Measurements from ENCODE around the gene MIF4GD. TPM values are rescaled to one million over a fixed set of nuclear protein-coding genes. Genes with fewer than 3 reads are reported as not detected.
"Not testable (repeated sequence)": the region's sequence is repeated elsewhere in the genome, so short reads cannot be mapped to it uniquely, and the experiment has no call there.

Gene MIF4GD
- total RNA-seq, 2 donors from 2014 or later = 18.5 to 19.2 TPM

DNA sequence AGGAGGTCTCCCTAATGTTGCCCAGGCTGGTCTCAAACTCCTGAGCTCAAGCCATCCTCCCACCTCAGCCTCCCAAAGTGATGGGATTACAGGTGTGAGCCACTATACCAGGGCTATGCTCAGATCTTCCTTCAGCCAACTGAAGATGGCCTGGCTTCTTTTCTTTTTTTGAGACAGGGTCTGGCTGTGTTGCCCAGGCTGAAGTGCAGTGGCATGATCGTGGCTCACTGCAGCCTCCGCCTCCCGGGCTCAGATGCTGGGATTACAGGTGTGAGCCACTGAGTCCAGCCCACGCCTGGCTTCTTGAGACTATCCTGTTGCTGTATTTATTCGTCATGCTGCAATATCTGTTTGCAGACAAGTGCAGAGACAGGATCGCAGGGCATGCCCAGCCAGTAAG is 14.1 kb upstream of the MIF4GD start:
- no peak overlapping the region for H3K9ac ChIP-seq (ENCODE audit: low read depth in 2 of 2, low read length in 2 of 2)
- H3K27ac ChIP-seq = no peak overlapping the region
- H3K4me3 ChIP-seq = no peak overlapping the region
- peaks cover 4% of the 10 kb centered on the region for H3K4me1 ChIP-seq
- DNase-seq = no peak
- H3K36me3 ChIP-seq = no peaks in the 10 kb centered on the region
- H3K27me3 ChIP-seq = no peaks in the 10 kb centered on the region
- TF ChIP-seq, protein P1, sequence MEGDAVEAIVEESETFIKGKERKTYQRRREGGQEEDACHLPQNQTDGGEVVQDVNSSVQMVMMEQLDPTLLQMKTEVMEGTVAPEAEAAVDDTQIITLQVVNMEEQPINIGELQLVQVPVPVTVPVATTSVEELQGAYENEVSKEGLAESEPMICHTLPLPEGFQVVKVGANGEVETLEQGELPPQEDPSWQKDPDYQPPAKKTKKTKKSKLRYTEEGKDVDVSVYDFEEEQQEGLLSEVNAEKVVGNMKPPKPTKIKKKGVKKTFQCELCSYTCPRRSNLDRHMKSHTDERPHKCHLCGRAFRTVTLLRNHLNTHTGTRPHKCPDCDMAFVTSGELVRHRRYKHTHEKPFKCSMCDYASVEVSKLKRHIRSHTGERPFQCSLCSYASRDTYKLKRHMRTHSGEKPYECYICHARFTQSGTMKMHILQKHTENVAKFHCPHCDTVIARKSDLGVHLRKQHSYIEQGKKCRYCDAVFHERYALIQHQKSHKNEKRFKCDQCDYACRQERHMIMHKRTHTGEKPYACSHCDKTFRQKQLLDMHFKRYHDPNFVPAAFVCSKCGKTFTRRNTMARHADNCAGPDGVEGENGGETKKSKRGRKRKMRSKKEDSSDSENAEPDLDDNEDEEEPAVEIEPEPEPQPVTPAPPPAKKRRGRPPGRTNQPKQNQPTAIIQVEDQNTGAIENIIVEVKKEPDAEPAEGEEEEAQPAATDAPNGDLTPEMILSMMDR (IDR thresholded peaks at IDR 0.05) = no peak
- no peaks in the 10 kb centered on the region for H3K9me3 ChIP-seq
- intact Hi-C loops (cut with DNase I) = no loop called here

DNA sequence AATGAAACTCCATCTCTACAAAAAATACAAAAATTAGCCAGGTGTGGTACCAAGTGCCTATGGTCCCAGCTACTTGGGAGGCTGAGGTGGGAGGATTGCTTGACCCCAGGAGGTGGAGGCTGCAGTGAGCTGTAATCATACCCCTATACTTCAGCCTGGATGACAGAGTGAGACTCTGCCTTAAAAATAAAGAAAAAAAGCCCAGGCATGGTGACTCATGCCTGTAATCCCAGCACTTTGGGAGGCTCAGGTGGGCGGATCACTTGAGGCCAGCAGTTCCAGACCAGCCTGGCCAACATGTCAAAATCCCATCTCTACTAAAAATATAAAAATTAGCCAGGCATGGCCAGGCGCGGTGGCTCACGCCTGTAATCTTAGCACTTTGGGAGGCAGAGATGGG is 9.2 kb upstream of the MIF4GD start:
- H3K4me1 ChIP-seq; H3K4me3 ChIP-seq; H3K27ac ChIP-seq; intact Hi-C loops (cut with DNase I); H3K9ac ChIP-seq (ENCODE audit: low read depth in 2 of 2, low read length in 2 of 2); H3K9me3 ChIP-seq; H3K27me3 ChIP-seq; H3K36me3 ChIP-seq; DNase-seq: not testable (repeated sequence)

DNA sequence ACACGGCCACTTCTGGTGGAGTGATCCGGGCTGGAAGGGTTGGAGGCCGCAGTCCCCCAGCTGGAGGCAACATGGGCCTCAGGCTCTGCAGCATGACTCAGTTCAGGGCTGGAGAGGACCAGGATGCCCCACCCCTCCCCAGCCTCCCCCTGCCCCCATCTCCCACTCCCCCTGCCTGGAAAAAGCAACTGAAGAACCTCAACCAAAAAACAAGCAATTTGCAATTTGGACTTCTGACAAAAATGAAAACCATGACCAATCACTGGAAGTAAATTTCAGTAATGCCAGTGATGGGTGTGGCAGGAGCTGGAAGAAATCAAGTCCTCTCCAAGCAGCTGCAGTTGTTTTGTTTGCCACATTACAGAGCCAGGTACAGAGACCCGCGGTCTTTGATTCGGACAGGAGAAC is 6.6 kb upstream of the MIF4GD start:
- Histone ChIP-seq H3K27me3 (no peaks in the 10 kb centered on the region), H3K27ac (no peak overlapping the region), H3K36me3 (no peaks in the 10 kb centered on the region), H3K4me3 (no peak overlapping the region), H3K9me3 (no peaks in the 10 kb centered on the region), H3K9ac (ENCODE audit: low read depth in 2 of 2, low read length in 2 of 2) (no peak overlapping the region), H3K4me1 (no peaks in the 10 kb centered on the region)
- DNase-seq = no peak
- intact Hi-C loops (cut with DNase I) = no loop called here
- TF ChIP-seq, protein P1 (IDR thresholded peaks at IDR 0.05) = no peak

DNA sequence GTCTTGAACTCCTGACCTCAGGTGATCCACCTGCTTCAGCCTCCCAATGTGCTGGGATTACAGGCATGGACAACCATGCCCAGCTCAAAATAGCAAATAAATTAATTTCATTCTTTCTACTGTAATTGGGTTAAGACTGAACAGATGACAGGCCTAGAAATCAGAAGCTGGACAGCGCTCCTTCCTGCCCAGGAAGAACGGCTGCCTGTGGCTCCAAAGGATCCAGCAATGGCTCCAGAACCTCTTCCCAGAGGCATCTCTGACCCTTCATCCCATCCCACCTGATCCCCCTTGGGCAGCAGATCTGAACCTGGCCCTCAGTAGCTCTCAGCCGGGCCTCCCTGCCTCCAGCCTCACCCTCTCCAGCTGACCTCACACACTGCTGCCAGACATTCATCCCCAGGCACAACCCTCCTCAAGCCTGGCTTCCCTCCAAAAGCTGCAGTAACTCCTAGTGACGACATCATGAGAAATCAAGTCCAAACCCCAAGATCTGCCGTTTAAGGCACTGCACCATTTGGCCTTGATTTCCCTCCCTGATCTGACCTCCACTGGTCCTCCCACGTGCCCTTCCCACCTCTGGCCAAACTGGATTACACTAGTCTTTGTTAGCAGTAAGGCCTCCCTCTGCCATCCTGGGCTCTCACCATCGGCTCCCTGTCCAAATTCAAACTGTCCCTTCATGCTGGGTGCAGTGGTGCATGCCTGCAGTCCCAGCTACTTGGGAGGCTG is 3.1 kb upstream of the MIF4GD start:
- no peaks in the 10 kb centered on the region for H3K27me3 ChIP-seq
- H3K36me3 ChIP-seq = no peaks in the 10 kb centered on the region
- TF ChIP-seq, protein P1 (IDR thresholded peaks at IDR 0.05) = no peak
- H3K4me3 ChIP-seq = no peak overlapping the region
- no peaks in the 10 kb centered on the region for H3K9me3 ChIP-seq
- H3K9ac ChIP-seq (ENCODE audit: low read depth in 2 of 2, low read length in 2 of 2) = no peak overlapping the region
- peaks cover 4% of the 10 kb centered on the region for H3K4me1 ChIP-seq
- intact Hi-C loops (cut with DNase I) = no loop called here
- DNase-seq = no peak
- no peak overlapping the region for H3K27ac ChIP-seq

DNA sequence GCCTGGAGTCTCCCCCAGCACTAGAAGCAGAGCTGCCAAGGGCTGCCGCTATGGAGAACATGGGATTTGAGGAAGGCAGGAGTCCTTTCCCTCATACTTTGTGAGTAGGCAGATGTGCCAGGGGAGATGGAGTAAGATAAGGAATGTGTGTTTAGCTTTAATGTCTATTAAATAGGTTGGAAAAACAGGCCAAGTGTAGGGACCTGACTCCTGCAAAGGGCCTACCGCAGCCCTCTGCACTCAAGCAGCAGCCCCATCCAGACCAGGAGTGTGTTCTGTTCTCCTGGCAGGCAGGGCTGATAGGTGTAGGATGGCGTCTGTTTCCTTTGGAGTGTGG is 1.8 kb upstream of the MIF4GD start:
- Histone ChIP-seq H3K4me3 (no peak overlapping the region), H3K9me3 (no peaks in the 10 kb centered on the region), H3K27ac (no peak overlapping the region), H3K27me3 (no peaks in the 10 kb centered on the region), H3K4me1 (peaks cover 4% of the 10 kb centered on the region), H3K36me3 (no peaks in the 10 kb centered on the region), H3K9ac (ENCODE audit: low read depth in 2 of 2, low read length in 2 of 2) (peak overlapping the region in 1 of 2 donors; percentile 78)
- DNase-seq = no peak
- intact Hi-C loops (cut with DNase I) = no loop called here
- TF ChIP-seq, protein P1 (IDR thresholded peaks at IDR 0.05) = no peak

DNA sequence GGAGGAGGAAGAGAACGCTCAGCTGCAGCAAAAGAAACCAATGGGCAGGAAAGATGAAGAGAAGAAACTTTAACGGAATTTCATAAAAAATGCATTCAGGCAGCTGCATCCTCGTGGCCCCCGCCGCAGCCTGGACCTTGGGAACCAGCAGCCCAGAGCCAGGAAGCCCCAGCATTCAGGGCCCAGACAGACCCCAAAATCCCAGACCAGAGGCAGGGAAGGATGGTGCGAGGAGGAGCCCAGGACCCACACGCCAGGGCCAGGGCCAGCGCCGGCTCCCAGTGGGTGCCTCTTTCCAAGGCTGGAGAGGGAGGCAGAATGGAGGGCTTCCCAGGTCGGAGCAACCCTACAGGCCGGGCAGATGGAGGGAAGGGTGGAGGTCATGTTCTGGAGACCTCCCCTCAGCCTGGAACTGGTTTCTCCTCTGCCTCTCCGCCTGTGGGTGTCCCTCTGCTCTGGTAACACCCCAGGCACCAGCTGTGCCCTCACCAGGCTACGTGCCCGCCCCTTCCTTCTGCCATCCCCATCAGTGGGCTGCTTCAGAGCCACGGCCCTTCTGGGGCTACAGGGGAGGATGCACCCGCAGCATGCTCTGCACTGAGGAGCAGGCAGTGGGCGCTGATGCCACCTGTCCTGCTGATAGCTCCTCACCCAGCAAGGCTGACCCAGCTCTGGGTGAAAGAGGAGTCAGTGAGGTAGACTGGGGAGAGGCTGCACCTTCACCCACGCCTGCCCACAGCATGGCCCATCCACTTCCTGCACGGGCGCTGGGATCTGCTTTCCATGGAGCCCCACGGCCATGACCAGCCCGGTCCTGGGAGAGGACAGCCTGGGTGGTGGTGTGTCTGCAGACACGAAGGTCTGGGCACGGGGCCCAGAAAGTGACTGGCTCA is 1.2 kb upstream of the MIF4GD start:
- no peak for DNase-seq

More for the DNA sequence above, 1.2 kb upstream of the MIF4GD start:
- Histone ChIP-seq H3K9ac (ENCODE audit: low read depth in 2 of 2, low read length in 2 of 2) (peak overlapping the region; percentile 75 to 78), H3K36me3 (no peaks in the 10 kb centered on the region), H3K9me3 (no peaks in the 10 kb centered on the region), H3K4me1 (peaks cover 4% of the 10 kb centered on the region), H3K27ac (peak overlapping the region; percentile 69), H3K27me3 (no peaks in the 10 kb centered on the region), H3K4me3 (peak overlapping the region; percentile 92)
- TF ChIP-seq, protein P1 (IDR thresholded peaks at IDR 0.05) = no peak
- intact Hi-C loops (cut with DNase I) = no loop called here

Data from colonic mucosa (tissue), 4 donors.